Measurements from ENCODE around the gene SLC5A9.
"Not testable (repeated sequence)": the region's sequence is repeated elsewhere in the genome, so short reads cannot be mapped to it uniquely, and the experiment has no call there.

SLC5A9 gene

DNA sequence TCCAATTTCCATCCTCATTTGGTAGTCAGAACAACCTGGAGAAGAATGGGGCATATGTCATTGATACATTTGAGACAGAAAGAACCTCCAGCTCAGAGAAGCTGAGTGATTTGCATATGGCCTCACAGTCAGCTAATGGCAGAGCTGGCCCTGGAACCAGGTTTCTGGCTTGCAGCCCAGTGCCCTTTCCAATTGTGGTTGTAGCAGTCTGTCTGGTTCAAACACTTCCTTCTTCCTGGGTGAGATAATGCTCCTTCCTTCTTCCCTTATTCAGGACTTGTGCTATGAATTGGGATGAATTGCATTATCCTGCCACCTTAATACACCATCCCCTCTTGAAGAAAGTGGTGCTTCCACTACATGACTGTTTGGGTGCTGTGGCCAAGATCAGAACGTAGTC, 24.2 kb downstream of the SLC5A9 start:
- DNase-seq, result no peak

DNA sequence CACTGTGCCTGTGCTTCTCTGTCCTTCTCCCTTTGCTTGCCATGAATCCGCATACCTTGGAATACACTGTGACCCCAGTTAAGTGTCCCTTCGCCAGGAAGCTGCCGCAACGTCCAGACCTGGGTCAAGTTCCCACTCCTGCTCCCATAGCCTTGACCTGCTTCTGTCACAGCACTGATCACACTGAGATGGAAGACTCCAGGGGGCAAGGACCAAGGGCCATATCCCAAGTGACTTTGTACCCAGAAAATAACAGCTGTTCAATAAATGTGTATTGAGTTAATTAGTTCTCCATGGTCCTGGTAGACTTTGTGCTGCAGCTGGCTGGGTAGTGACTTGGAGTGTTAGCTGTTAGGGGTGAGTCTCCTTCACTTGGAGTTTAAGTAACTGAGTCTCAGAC, 25.8 kb downstream of the SLC5A9 start:
- DNase-seq, result no peak

GRCh38 chr1:48249868-48250267, 27.4 kb downstream of the SLC5A9 start:
- DNase-seq, result peak; percentile 26

DNA sequence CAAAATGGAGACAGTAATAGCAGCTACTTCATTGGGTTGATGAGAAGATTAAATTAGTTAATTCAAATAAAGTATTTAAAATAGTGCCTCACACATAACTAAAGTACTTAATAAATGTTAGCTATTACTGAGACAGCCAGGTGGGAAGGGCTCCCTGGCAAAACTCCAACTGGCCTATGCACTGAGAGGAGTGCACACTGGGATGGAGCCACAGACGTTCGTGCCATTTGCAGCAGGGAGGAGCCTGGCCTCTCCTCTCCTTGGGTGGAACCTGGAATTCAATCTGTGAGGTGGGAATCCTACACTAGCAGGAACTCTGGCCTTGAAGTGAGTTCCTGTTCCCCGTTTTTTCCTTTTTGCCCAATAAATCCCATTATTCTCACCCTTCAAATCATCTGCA, 28.1 kb downstream of the SLC5A9 start:
- peak; percentile 29 for DNase-seq

DNA sequence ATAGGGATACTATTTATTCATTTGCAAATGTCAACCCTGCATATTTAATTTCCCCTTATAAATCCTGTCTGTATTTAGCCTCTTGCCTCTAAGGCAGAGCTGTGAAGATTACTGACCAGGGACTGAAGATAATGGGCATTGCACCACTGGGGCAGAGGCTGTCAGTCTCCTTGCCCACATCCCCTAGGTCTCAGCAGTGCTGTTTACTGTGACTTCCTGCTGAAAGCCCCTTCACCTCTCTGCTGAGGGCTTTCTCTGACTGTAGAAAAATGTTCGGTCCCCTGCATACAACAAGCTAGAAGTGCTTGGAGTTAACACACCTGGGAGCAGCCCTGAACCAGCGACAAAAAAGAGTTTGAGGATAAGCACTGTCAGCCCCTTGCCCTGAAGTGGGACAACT, 28.8 kb downstream of the SLC5A9 start:
- DNase-seq, result no peak

GRCh38 chr1:48251821-48252220, 29.3 kb downstream of the SLC5A9 start:
- DNase-seq, result no peak

DNA sequence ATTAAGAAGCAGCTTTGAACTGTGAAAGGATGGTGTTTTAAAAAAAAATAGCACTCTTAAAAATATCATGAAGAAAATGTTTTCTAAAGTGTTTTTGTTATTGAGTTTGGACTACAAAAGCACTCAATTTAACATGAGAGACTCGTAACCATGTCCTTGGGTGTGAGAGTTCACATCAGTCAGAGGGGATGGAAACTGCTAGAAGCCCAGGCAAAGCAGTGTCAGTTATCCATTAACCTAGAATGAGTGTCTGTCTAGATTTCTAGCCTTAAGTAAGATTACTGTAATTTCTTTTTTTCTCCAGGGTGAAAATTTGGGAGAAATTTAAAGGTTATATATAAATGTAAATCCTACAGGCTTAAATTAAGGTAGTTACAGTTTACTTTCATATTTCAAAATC, 31.7 kb downstream of the SLC5A9 start:
- no peak for DNase-seq

DNA sequence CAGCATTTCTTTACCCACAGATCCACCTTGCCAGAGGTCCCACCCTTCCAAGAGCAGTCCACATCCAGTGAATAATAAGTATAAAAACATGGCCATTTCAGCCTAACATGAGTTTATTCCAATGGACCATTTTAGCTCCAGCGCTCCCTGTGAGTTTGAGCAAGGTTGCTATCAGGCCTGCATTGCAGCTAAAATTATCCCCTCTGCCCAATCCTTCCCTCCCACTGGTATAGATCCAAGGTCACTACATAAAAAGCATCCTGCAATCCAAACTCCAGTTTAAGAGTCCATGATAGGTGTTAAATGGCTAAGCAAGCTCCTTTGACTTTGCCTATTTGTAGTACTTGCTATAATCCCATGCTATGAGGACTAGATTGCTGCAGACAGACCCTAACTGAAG, 35.6 kb downstream of the SLC5A9 start:
- no peak for DNase-seq

DNA sequence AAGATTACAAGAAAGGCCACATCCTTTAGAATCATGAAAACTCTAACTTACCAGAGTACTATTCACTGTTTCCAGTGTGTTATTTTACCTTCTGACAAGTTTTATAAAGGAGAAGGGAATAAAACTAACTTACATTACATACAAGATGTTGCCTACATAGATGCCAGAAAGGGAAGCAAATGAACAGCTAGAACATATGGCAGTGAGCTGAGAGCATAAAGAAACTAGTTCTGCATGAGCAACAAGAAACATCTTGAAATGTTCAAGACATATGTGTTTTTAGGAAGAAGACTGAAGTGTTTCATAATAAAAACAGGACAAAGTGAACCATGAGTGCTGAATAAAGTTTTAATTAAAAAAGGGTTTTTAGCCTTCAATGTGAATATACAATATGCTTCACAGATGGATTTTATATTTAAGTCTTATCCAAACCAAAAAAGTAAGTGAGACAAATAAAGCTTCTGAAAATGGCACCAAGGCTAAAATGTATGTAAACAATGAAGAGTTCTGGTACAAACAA, 39.4 kb downstream of the SLC5A9 start:
- DNase-seq, result no peak

GRCh38 chr1:48263041-48263440, 40.5 kb downstream of the SLC5A9 start:
- no peak for DNase-seq

GRCh38 chr1:48266576-48266975, 44.1 kb downstream of the SLC5A9 start:
- DNase-seq, result no peak

- DNase-seq, result not testable (repeated sequence)
Observed at GRCh38 chr1:48277437-48277836, 54.9 kb downstream of the SLC5A9 start.

GRCh38 chr1:48282329-48282728, 59.8 kb downstream of the SLC5A9 start:
- not testable (repeated sequence) for DNase-seq

GRCh38 chr1:48284696-48285420, 62.3 kb downstream of the SLC5A9 start:
- DNase-seq, result not testable (repeated sequence)

GRCh38 chr1:48285525-48285924, 63.0 kb downstream of the SLC5A9 start:
- no peak for DNase-seq

DNA sequence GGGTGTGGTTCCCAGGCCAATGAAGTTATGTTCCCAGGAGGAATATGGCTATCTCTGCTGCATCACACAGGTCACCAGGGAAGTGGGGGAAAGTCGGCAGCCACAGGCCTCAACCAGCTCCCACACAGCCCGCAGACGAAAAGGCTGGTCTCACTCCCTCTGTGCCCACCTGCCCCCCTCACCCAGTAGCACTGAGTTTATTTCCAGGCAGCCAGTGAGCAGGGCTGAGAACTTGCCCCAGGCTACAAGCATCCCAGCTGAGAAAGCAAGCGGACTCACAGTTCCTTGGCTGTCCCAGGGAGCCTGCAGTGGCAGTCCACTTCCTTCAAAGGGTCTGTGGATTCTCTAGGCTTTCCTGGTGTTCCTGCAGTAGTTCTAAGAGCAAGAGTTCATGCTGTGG, 68.9 kb downstream of the SLC5A9 start:
- DNase-seq, result no peak

DNA sequence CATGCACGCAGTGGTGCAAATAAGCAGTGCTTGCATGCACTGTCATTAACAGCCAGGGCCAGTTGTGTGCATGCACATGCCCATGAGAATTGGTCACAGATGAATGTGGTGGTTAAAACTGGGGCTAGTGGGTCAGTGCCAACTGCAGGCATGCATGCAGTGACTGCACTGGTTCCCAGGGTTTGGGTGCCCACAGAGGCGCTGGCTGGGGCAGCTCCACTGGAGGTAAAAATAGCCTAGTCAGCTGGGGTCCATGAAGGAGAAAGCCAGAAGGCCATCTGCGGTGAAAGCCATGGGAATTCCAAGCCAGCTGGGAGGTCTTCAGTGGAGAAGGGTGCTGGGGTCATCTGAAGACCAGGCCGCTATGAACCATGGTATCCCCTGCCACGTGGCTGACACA, 70.2 kb downstream of the SLC5A9 start:
- no peak for DNase-seq

GRCh38 chr1:48294094-48294493, 71.6 kb downstream of the SLC5A9 start:
- not testable (repeated sequence) for DNase-seq

- no peak for DNase-seq
Observed at GRCh38 chr1:48294656-48295055, 72.1 kb downstream of the SLC5A9 start.
